Measurements from ENCODE around the gene RNF144A.

RNF144A gene

DNA sequence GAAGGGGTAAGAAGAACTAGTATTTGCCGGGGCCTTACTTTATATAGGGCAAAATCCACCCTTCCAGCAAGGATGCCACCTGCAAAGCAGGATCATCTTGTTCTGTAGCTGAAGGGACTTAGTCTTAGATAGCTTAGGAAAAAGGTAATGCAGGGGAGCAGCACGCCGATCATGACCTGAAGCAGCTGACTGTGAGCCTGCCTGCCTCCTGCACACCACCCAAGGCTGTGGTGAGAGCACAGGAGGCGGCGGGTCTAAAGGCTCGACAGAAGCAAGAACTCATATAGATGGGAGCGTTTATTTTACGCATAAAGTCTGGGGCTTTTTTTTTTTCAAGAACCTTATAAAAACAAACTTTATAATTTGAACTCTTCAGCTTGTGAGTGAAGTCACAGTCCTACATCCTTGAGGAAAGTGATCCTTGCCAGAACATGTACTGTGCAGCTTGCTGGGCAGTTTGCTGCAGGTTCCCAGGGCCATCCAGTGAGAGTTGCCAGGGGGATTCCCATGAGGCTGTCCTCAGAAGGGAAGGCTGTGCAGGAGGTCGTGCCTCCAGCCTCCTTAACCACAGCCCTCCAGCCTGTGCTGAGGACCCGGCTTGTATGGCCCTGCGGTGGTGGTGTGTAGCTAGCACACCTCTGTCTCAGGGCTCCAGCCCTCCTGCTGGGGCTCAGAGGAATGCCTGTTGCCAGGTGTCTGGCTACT, 92.1 kb downstream of the RNF144A start:
- no peak for FAIRE-seq

DNA sequence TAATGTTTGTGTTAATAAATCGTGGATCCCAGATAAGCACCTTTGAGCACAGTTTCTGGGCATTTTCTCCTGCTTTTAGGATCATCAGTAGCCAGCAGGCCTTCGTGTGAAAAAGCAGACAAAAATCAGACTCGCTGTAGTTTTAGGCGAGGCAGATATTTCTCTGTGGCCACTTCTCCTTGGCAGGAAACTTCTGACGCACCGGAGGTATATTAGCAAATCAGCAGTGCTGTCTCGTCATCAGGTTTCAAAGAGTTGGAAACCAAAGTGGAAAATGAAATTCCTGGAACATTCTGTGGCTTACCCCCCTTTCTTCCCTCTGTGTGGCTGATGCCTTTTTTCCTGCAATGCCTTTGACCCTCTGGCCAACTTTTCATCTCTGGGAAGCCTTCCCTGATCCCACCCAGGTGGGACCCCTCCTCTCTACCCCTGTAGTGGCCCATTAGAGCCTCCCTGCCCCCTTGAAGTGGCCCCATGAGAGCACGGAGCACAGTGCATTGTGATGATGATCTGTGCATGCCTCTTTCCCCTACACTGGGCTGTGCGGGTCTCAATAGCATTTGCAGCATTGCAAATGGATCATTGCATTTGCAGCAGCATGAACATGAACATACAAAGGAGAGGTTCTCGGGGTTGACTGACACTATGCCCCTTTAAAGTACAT, 93.3 kb downstream of the RNF144A start:
- FAIRE-seq, result no peak

DNA sequence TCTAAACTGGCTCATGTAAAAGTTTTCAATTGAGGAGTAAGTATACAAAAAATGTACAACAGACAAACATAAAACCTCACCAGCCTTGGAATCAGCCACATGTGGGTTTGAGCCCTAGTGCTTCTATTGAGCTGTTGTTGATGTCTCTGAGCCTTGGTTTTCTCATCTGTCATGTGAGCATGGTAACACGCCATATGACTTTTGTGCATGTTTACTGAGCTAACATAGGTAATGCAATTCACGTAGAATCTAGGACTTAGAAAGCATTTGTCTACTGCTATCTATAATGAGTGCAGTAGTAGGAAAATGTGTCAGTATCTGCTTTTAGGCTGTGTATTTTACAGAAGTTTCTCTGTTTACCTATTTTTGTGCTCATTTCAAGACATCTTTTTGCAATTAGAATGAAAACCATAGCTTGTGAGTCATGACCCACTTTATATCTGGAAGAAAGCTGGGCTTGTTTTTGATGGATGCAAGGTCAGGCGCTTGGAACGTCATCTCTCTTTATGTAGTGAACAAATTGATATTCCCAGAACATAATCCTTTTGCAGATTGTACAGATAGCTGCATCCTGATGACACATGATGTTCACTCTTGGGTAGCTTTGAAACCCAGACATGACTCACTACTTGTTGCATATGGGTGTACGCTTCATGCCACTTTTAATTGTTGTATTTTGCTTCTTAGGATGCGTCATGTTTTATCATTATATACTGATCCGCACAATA, 94.3 kb downstream of the RNF144A start:
- no peak for FAIRE-seq

DNA sequence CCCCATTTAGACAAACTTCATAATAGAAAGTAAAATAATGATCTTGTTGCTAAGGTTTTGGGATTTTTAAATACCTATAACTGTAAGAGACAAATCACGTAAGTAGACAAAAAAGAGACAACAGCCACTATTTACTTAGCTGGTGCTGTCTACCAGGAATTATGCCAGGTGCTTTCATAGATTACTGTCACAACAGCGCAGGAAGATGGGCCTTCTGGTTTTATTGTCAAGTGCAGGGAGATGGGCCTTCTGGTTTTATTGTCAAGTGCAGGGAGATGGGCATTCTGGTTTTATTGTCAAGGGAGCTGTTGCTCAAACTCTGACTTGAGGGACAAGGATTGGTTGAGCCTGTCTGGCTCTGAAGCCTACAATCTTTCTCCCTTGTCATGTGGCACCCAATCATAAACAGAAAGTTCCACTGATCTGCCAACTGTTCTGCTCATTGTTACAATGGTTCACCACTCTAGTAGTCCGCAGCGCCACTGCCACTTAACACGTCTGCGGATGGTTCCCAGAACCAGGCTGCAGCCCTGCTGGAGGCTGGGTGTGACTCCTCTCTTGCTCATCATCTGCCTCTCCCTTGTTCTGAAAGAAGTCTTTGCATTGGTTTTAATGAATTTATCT, 95.0 kb downstream of the RNF144A start:
- no peak for FAIRE-seq

DNA sequence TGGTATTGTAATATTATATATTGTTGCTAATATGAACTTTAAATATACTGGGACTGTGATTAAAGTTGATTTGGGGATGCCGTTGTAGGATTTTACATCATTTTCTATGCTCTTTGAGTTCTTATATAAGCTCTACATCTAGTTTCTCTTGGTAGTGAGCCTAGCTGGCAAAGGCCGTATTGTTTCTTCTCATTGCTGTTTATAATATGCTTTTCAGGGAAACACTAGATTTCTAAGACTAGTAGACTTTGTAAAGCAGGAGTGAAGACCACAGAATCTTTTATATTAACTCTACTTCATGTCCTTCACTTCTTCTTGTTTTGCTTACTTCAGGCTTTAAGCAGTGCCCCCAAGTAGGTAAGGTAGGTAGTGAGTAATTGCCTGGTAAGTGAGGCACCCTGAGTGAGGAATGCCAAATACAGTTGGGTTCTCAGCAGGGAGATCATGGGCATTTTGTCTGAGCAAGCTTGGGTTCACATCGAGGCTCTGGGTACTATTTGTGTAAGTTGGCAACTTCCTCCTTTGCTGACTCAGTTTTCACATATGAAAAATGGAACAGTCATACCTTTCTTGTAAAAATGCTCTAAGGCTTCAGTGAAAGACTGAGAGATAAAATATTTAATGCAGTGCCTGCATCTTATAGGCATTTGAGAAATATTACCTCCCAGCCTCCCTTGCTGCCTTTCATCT, 96.4 kb downstream of the RNF144A start:
- FAIRE-seq, result no peak

DNA sequence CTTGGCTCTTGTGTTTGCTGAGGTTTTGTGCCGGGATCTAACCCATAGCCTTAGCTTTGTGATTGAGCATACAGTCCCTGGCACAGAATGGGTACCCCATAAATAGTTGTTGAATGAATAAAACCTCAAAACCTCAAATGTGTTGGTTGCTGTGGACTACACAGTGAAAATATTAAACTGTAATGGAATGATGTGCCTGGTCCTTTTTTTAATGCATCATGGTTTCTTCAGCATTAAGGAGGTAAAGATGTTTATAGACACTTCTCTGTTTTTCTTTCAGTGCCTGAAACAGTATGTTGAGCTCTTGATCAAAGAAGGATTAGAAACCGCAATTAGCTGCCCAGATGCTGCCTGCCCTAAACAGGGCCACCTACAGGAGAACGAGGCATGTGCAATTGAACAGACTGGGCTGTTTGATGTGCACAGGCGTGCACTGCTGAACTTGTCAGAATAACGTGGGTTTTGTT, 97.0 kb downstream of the RNF144A start:
- no peak for FAIRE-seq

DNA sequence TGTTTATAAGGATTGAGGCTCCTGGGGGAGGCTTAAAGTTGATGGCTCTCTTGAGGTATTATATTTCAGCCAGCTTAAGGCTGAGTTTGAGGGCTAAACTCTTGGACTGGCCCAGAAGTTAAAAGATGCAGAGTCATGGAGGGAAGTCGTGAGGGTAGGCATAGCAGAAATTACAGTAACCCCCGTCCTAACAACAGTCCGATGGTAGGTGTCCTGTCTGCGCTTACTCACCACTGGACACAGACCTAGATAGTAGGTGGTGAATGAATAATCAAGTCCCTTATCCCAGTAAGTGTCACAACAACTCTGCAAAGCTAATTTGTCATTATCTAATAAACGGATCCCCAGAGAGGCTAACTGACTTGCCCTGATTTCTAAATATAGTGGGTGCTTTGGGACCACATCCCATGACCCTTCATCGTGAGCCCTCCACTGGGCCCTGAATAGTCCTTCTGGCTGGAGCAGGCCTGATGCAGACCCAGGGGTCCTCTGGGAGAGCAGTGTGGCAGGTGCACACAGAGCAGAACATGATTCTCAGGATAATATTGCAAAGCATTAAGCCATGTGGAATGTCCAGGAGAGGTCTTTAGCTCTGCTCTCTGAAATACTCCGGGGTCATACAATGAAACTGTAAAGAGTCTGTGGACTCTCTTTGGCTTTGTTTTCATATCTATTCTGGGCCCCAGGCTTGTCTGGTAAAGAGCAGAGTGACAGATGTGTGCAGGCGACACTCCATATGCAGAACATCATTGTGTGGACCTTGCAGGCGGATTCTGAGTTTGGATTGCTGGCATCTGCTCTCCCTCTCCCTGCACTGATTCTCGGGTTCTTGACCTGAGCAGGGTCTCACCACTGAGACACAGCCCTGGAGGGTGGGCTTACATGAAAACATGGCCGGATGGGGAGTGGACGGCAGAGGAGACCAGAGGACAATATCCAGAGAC, 98.1 kb downstream of the RNF144A start:
- FAIRE-seq, result no peak

DNA sequence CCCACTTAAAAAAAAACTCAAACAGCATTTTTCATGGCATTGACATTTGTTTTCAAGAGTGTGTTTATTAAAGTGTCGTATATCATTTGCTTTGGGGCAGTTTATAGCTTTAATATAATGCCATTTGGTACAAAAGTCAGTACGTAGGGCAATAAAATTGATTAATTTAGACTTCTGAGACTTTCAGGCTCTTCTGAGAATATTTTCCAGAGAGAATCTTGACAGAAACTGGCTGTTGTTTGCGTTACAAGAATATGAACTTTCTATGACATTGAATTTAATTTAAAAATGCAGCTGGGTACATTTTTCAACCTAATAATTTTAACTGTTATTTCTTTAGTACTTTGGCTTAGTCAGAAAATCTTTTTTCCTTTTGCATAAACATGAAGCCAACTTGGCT, 98.9 kb downstream of the RNF144A start:
- no peak for FAIRE-seq

DNA sequence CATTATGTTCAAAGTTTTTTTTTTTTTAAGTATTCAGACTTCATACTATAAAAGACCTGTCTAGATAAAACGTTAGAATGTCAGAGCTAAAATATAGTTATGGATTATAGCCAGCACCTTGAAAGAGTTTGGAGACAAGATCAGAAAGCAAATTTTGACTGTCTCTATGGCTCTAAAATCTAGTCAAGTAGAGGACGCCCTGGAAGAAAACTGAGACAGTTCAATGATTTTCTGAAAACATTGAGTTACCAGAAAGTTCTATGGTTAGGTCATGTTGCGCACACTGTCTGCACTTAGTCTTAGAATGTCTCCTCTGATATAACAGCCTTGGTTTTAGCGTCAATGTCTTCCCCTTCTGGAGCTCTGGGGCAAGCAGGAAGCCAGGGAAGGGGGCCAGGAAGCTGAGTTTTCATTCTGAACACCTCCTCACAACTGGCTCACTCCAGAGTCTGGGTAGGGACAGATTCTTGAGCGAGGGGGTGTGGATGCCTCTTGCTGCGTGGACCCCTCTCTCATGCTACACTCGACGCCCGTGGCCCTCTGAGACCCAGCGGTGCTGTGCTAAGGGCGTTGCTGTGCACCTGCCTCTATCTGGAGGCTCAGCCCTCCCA, 99.5 kb downstream of the RNF144A start:
- no peak for FAIRE-seq

DNA sequence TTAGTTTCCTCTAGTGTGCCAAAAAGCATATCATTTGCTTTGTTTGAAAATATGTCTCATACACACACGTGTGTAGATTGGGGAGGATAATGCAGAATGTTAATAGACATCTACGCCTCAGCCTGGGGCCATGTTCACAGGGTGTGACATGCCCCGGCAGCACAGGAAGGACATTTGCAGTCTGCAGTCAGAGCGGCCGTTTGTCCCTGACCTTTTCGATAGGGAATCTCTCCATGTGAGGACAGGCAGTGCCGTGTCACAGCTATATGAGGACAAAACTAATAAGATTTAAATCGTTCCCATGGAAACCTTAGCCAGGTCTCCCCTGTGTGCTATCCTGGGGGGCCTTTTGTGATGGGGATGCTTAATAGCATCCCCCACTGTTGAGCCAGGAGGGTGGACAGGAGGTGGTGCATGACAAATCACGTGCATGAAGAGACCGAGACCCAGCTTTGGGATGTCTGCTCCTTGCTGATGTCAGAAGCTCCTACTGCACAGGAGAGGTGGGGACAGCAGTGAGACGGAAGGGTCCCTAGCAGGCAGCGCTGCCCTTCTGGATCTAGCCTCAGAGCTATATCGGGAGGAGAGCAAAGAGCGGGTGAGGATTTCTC, 100.6 kb downstream of the RNF144A start:
- no peak for FAIRE-seq

DNA sequence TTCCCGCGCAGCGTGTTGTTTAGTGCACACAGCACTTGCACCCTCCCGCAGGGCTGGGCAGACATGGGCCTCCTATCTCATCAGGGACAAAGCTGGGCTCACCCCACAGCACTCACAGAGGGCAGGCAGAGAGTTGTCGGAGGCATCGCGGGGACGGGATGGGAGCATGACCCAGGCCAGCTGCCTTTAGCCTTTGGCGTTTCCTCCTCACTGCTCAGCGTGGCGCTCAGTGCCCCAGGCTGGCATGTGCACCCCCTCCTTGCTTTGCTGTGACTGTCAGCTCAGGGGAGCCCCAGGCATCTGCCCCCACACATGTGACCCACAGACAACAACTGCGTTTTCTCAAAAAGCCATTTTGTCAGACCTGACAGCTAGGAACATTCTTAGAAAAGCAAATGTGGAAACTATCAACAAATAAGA, 101.1 kb downstream of the RNF144A start:
- FAIRE-seq, result no peak

DNA sequence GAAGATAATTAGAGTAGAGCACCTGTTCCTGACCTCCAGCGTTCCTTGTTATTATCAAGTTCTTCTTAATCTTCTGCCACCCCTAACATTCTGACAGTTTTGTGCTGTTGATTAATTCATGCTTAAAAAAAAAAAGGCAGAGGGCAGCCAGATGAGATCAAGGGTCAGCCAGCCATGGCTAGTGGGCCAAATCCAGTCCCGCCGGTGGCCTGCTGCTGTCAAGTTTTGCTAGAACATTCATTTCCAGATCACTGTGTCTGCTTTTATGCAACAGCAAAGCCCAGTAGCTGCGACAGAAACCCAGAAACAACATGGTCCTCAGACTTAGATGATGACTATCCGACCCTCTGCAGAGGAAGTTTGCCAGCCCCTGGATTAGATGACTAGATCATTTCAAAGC, 101.6 kb downstream of the RNF144A start:
- FAIRE-seq, result no peak

DNA sequence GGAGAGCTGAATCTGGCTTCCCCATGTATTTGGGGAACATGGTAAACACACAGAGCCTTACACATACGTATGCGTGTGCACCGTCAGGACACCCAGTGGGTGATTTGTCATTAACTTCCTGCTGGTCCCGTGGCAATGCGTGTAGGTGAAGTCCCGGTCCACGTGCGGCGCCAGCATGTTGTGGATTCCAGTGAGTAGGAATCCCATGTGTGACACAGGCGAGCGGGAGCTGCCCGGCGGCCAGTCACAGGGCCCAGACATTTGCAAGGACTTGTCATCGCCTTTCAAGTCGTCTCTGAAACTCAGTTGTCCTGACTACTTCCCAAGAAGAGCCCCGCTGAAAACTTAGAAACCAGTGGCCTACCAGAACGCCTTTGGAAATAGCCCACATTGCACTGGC, 102.0 kb downstream of the RNF144A start:
- FAIRE-seq, result no peak

DNA sequence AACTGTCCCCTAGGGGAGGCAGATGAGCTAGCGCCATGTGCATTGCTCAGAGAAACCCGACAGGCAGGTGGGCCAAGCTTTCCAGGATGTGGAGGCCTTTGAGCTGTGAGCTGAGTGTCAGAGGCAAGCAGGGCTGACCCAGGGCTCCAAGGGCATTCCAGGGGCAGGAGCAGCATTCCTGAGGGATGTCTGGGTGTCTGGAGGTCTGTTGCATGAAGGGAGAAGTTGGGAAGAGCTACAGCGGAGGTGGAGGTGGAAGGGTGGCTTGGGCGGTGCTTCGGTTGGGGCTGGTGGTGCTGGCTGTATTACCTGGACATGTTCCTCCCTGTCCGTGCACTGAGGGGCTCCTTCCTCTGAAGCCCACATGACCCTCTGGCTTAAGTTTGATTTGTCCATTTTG, 102.8 kb downstream of the RNF144A start:
- FAIRE-seq, result no peak

DNA sequence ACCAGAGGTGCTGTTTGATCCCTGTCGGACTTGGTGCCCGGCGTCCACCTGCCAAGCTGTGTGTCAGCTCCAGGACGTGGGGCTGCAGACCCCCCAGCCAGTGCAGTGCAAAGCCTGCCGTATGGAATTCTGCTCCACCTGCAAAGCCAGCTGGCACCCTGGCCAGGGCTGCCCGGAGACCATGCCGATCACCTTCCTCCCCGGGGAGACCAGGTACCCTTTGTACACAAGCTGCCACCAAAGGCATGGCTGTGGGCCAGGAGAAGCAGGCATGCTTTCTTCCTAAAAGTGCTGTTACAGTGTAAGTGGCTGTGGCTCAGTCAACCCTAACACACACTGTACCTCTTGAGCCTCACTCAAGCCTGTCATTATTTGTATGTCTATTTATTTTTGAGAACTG, 103.3 kb downstream of the RNF144A start:
- no peak for FAIRE-seq

DNA sequence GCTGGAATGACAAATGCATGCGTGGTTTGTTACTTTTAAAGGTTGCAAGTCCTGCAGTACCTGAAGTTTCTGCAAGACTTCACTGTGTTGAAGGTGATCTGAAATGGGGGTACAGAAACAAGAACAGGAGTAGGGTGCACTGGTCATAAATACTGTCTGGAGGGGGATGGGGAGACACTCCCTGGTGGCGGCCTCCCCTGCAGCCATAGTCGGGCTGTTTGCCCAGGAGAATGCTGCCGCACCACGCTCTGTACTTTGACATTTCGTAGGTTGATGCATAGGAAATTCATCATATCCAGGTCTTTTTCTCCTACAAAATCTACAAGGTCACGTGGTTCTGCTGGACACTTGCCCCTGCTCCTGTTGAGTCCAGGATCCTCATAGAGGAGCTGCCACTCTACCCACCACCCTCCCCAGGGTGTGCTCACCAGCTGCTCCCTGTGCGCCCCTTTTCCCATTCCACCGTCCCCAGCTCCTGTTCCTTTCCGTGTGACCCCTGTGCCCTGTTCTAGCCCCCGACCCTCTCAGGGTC, 103.8 kb downstream of the RNF144A start:
- FAIRE-seq, result no peak

DNA sequence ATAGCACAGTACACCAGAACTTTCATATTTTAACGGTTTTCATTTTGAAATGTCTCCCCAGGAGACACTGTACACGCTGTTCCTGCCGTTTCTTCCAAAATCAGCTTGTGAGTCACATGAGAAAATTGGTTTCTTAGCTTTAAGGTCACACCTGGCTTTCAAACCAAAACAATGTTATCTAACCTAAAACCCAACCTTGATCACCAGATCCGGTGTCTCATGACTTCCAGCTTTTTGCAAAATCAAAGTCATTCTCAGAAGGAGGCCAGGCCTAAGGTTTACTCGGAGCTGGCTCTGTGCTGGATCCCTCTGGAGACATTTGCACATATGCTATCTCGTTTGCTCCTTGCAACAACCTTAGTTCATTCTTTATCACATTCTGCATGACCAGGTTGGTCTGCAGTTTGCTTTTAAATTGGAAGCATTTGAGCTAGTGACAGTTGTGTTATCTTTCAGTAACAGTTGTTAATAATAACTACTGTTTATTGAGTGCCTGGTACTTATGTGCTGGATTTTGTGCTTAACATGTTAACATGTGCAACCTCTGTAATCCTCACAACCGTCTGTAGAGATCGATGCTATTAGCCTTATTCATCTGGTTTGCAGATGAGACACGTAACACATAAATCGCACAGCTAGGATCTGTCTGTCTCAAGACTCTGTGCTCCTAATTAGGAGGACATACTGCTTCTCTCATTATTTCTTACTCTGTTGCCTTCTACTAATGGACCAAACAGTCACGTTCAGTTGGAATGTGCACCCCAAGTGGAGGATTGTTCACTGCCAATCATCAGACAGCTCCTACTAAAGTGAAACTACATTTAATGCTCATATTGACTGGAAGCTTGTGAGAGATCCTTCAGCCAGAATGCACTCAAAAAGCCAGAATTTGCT, 105.5 kb downstream of the RNF144A start:
- no peak for FAIRE-seq

DNA sequence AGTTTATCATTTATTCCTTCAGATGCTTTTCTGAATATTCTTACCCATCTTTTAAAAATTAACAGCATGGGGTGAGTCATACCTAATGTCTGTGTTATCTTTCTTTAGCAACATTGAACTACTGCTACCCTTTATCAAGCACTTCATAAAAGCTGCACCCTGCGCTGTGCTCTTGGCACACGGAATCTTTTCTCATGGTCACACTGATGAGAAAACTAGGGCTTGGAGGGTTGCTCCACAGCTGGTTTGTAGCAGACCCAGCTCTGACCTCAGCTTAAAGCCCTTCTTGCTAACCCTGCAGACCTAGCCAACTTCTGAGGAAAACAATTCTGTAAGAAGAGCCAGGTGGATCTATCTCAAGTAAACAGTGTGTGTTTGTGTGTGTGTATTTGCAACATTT, 106.3 kb downstream of the RNF144A start:
- no peak for FAIRE-seq

DNA sequence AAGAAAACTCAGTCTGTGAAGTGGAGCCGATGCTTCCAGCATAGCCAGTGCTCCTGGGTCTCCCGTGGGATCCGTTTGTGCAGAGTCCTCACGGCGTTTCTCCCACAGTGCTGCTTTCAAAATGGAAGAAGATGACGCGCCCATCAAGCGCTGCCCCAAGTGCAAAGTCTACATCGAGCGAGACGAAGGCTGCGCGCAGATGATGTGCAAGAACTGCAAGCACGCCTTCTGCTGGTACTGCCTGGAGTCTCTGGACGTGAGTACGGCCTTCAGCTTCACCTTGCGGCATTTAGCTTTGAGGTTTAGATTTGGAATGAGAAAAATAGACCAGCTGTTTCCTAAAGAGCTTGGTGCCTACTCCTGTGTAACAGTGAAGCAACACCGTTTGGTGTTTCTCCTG, 107.0 kb downstream of the RNF144A start:
- FAIRE-seq, result no peak

Measured in colon (tissue), 2 donors.